GM12873 (cell line): ENCODE results near the gene CLEC4D.

Experiments
- CTCF ChIP-seq: IDR thresholded peaks from 2 replicates; pipeline ENCODE4 v1.5.1; 2012; ENCODE audit warnings: low read depth, mild to moderate bottlenecking, moderate library complexity, low read length, control low read depth; ENCODE audit not compliant: insufficient read depth; ENCODE audit errors: missing control alignments

CLEC4D gene

GRCh38 chr12:8554451-8555195 lies 41.3 kb downstream of the CLEC4D start:
- no peak for TF ChIP-seq CTCF

GRCh38 chr12:8556531-8557097 lies 43.3 kb downstream of the CLEC4D start:
- TF ChIP-seq CTCF: no peak

DNA sequence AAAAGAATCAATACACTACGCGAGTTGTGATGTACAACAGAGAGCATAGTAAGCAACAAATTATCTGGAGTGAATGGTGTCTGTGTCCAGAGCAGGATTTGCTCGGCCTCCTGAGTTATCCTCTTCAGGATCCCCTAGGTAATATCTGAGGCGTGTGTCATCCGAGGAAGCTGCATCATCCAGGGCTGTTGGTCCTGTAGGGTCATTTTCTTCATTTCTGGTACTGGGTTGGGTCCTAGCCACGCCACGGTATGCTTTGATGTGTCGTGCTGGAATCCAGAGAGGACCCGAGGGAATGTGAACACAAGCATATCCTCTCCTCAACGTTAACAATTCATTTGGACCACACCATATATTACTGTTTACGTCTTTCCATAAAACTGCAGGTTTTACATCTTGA lies 46.4 kb downstream of the CLEC4D start:
- no peak for TF ChIP-seq CTCF

DNA sequence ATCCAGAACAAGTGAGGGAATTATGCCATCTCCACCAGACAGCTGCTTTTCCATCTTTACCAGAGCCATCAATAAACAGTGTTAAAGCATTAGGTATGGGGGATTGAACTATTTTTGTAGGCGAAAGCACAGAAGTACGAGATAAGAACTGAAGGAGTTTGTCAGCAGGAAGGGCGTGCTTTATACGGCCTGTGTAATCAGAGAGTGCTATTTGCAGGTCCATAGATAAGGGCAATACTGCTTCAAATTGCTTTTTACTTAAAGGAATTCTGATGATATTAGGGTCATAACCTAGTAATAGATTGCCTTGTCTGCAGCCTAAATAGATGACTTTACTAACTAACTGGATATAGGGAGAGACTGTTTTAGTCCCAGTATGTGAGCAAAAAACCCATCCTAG lies 47.7 kb downstream of the CLEC4D start:
- no peak for TF ChIP-seq CTCF

DNA sequence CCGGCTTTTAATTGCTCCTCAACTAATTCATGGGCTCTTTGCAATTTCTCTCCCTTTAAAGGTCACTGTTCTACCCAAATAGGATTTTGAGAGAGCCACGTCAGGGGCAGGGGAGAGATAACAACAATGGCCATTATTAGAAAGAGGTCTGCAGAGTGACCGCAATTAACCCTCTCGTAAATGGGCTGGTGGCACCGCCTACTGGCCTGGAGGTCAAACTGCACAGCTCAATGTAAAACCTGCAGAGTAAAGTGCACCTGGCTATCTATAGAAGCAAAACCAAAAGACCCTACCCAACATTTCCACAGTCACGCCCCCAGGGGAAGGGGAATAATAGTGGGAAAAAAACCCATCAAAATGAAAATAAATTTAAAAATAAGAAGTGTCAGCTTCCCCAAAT lies 49.0 kb downstream of the CLEC4D start:
- TF ChIP-seq CTCF: peak; percentile 45

GRCh38 chr12:8563356-8563755 lies 50.1 kb downstream of the CLEC4D start:
- TF ChIP-seq CTCF: no peak

DNA sequence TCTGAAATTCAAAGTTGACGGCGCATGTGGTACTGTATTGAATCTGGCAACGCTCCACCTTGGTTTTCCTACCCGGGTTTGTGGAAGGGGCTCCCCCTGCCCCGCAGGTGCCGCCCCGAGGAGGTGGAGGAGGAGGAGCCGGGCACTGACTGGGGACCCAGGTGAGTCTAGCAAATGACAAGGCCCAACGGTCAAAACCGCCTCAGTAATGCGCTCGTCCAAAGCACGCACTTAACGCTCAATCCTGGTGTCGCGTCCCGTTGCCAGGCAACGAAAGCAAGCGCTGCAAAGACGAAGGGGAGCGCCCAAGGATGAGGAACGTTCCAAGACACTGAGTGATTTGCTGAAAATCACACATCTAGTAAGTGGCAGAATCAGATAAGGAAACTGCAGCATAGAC lies 51.4 kb downstream of the CLEC4D start:
- no peak for TF ChIP-seq CTCF
